SK-N-MC (cell line): Measurements from ENCODE around the gene ABCG4.

ENCODE experiments used
- EZH2 ChIP-seq: fragments of 200-600 bp; sonication (generic); IDR thresholded peaks from one replicate; pipeline ENCODE4 v1.6.1; 2017; ENCODE audit warnings: antibody characterized with exemption
- POLR2AphosphoS5 ChIP-seq: IDR thresholded peaks from 2 replicates; pipeline ENCODE4 v1.6.1; 2012; ENCODE audit warnings: mild to moderate bottlenecking, low read depth, low read length, borderline replicate concordance

GRCh38 chr11:119210050-119210449, 61.2 kb downstream of the ABCG4 start:
- no peak for TF ChIP-seq POLR2AphosphoS5
- TF ChIP-seq EZH2 = no peak
